K562 (cell line): ENCODE measurements around the gene OR2A25. TPM values are rescaled to one million over a fixed set of nuclear protein-coding genes. Genes with fewer than 3 reads are reported as not detected.

Experiments used
- ATAC-seq: fragments of 200-7000 bp; cut with Tn5 transposase; 3 replicates; pipeline ENCODE4 v1.9.1; 2020; ENCODE audit warnings: moderate library complexity
- BruUV-seq: library from RNA; stranded (reverse); fragments of 400-500 nt; replicated peaks from 2 replicates; lab custom pipeline; 2021; lab: Mats Ljungman, UMichigan
- CTCF ChIA-PET: fragments of 300-600 bp; formaldehyde crosslinking; extraction: SDS; loops from one replicate; lab custom pipeline; 2021; ENCODE audit warnings: low intra/inter-chr PET ratio; lab: Yijun Ruan, JAX
- POLR2A ChIA-PET: fragments of 300-600, 350-650 bp; sonication (Branson Sonifier 250); formaldehyde crosslinking; extraction: SDS; loops from one replicate; lab custom pipeline; 2021; ENCODE audit warnings: antibody characterized with exemption, inconsistent platforms; lab: Yijun Ruan, JAX
- DNase-seq, 4 experiments: peaks; one replicate each; pipeline versions ENCODE4 v3.0.0 to v3.0.0-alpha.2; 2011 to 2018; ENCODE audit warnings: low spot score in 3 of 4, mixed read lengths in 3 of 4; ENCODE audit errors: extremely low read depth in 1 of 4
- FAIRE-seq: peaks from 2 replicates; lab custom pipeline; 2011; peaks lifted over from hg19 to GRCh38; lab: Jason Lieb, UNC
- H2AFZ ChIP-seq: 2 replicates; pipeline ENCODE4 v1.6.0; 2011; ENCODE audit warnings: low read depth, low read length, control low read depth, inconsistent platforms
- H3K27ac ChIP-seq: fragments of 200-600 bp; 3 replicates; pipeline ENCODE4 v1.8.0; 2011; ENCODE audit warnings: low read depth, mild to moderate bottlenecking, control low read depth, inconsistent platforms, low read length, moderate library complexity, mixed read lengths; ENCODE audit errors: extremely low read depth
- H3K27me3 ChIP-seq, 2 experiments: fragments of 300-600 bp in 1 of 2; 2 replicates in 1 of 2; 3 replicates in 1 of 2; pipeline versions ENCODE4 v1.6.0 to v1.8.0; 2011; ENCODE audit warnings: inconsistent platforms in 2 of 2, low read length in 2 of 2, mild to moderate bottlenecking in 1 of 2, mixed read lengths in 1 of 2, moderate library complexity in 1 of 2; ENCODE audit not compliant: control insufficient read depth in 2 of 2, insufficient read depth in 2 of 2
- H3K36me3 ChIP-seq: fragments of 300-600 bp; 3 replicates; pipeline ENCODE4 v1.8.0; 2011; ENCODE audit warnings: mild to moderate bottlenecking, low read length, inconsistent platforms; ENCODE audit not compliant: control insufficient read depth, insufficient read depth
- H3K4me1 ChIP-seq, 2 experiments: fragments of 200-600 bp in 1 of 2; replicated peaks in 1 of 2; 2 replicates in 1 of 2; 3 replicates in 1 of 2; pipeline versions ENCODE4 v1.5.1 to v1.8.0; 2011; ENCODE audit warnings: inconsistent platforms in 2 of 2, low read length in 2 of 2, mild to moderate bottlenecking in 1 of 2, mixed read lengths in 1 of 2, moderate library complexity in 1 of 2; ENCODE audit not compliant: control insufficient read depth in 2 of 2, insufficient read depth in 2 of 2
- H3K4me2 ChIP-seq: 2 replicates; pipeline ENCODE4 v1.6.1; 2011; ENCODE audit warnings: low read length, control low read depth, inconsistent platforms, mixed read lengths; ENCODE audit not compliant: insufficient read depth
- H3K4me3 ChIP-seq: fragments of 200-600 bp; sonication (generic), shearing (Covaris generic); 2 replicates; pipeline ENCODE4 v1.5.1; 2016; ENCODE audit warnings: control low read depth, inconsistent platforms
- H3K79me2 ChIP-seq: fragments of 200-600 bp; 3 replicates; pipeline ENCODE4 v1.8.0; 2011; ENCODE audit warnings: low read length, inconsistent platforms; ENCODE audit not compliant: control insufficient read depth, insufficient read depth
- H3K9ac ChIP-seq, 2 experiments: 2 replicates each; pipeline versions ENCODE4 v1.6.0 to v1.6.1; 2011; ENCODE audit warnings: low read depth in 2 of 2, low read length in 2 of 2, control low read depth in 1 of 2, inconsistent platforms in 1 of 2, mild to moderate bottlenecking in 1 of 2, mixed read lengths in 1 of 2; ENCODE audit not compliant: insufficient read depth in 1 of 2
- H3K9me1 ChIP-seq: one replicate; pipeline ENCODE4 v1.6.0; 2011; ENCODE audit warnings: inconsistent platforms, mild to moderate bottlenecking, low read length, moderate library complexity; ENCODE audit not compliant: control insufficient read depth, insufficient read depth
- H3K9me3 ChIP-seq: replicated peaks from 2 replicates; pipeline ENCODE4 v1.5.1; 2011; ENCODE audit warnings: low read depth, low read length, inconsistent platforms; ENCODE audit not compliant: control insufficient read depth, insufficient read depth
- H4K20me1 ChIP-seq: replicated peaks from 2 replicates; pipeline ENCODE4 v1.6.1; 2011; ENCODE audit warnings: low read length, inconsistent platforms, mixed read lengths; ENCODE audit not compliant: control insufficient read depth, insufficient read depth
- HNRNPL ChIP-seq: fragments of 200-400 bp; formaldehyde crosslinking; IDR thresholded peaks from 2 replicates; pipeline ENCODE4 v1.6.1; 2017; ENCODE audit warnings: low read depth, mild to moderate bottlenecking, low read length
- SMAD3 ChIP-seq: fragments of 450-650 bp; formaldehyde crosslinking; conservative IDR thresholded peaks from 2 replicates; pipeline ENCODE4 v1.4.0; 2020; ENCODE audit warnings: mild to moderate bottlenecking
- ZNF589 ChIP-seq: fragments of 200-800 bp; sonication (Bioruptor generic); IDR thresholded peaks from 2 replicates; pipeline ENCODE4 v1.6.1; 2016; ENCODE audit warnings: low read depth, missing genetic modification characterization, missing compliant biosample characterization
- WGBS: fragments of 100-300 bp; shearing (Covaris generic); methylation state at CpG from one replicate; pipeline ENCODE4 v1.1.6; 2016; ENCODE audit warnings: low coverage, mixed read lengths; ENCODE audit not compliant: insufficient coverage; ENCODE audit errors: missing lambda C conversion rate; 5-methylcytosine and 5-hydroxymethylcytosine counted together
- in situ Hi-C: fragments of 300-500 bp; cut with MboI; formaldehyde crosslinking; loops from 4 replicates; pipeline ENCODE4 v1.15.0; 2018; ENCODE audit warnings: inconsistent platforms, mixed read lengths
- intact Hi-C: fragments of 100-400 bp; cut with micrococcal nuclease; formaldehyde crosslinking; loops from 2 replicates; pipeline ENCODE4 v1.14.2; 2022
- polyA plus RNA-seq, 8 experiments: library from polyadenylated mRNA; depleted of rRNA in 4 of 8; stranded (reverse) in 5 of 8; unstranded in 3 of 8; fragments of >200 nt; fragmentation: Nextera tagmentation in 2 of 8; fragmentation: Illumina TruSeq in 1 of 8; extraction: Ambion mirVana in 2 of 8; extraction: Trizol in 1 of 8; gene quantifications; 2 replicates each; pipeline versions ENCODE4 v1.2.1 to v1.2.3, GENCODE V29; 2011 to 2014; ENCODE audit warnings: inconsistent platforms in 1 of 8, missing spikeins in 1 of 8
- total RNA-seq, 7 experiments: library from RNA; depleted of rRNA in 6 of 7; stranded (reverse); fragments of >200 nt in 6 of 7; fragmentation: Illumina TruSeq in 2 of 7; extraction: Trizol in 2 of 7; gene quantifications; 2 replicates each; pipeline versions ENCODE4 v1.2.1 to v1.2.3, GENCODE V29; 2011 to 2021; ENCODE audit warnings: low replicate concordance in 1 of 7
- TF ChIP-seq, protein P1 (sequence below), 2 experiments: IDR thresholded peaks; 2 replicates each; pipeline ENCODE4 v1.6.1; 2011; ENCODE audit warnings: borderline replicate concordance in 1 of 2, control low read depth in 1 of 2, low read depth in 1 of 2, low read length in 1 of 2, mild to moderate bottlenecking in 1 of 2, mixed read lengths in 1 of 2, moderate library complexity in 1 of 2; ENCODE audit not compliant: insufficient read depth in 1 of 2, insufficient read length in 1 of 2, poor library complexity in 1 of 2, severe bottlenecking in 1 of 2; ENCODE audit errors: extremely low read depth in 1 of 2
- TF ChIP-seq, protein P2 (sequence below): fragments of 250-450 bp; sonication (Bioruptor Pico); IDR thresholded peaks from 2 replicates; pipeline ENCODE4 v1.6.1; 2021; ENCODE audit warnings: mild to moderate bottlenecking
- TF ChIP-seq, protein P3 (sequence below): fragments of 250-450 bp; sonication (Bioruptor Pico); IDR thresholded peaks from 2 replicates; pipeline ENCODE4 v1.5.0; 2021; ENCODE audit warnings: mild to moderate bottlenecking, borderline replicate concordance

The OR2A25 gene
- total and polyA plus RNA-seq, 9 of the 15 experiments (the other 6 are each of a cell fraction or from before 2014, with no cell fraction given), result not detected

DNA sequence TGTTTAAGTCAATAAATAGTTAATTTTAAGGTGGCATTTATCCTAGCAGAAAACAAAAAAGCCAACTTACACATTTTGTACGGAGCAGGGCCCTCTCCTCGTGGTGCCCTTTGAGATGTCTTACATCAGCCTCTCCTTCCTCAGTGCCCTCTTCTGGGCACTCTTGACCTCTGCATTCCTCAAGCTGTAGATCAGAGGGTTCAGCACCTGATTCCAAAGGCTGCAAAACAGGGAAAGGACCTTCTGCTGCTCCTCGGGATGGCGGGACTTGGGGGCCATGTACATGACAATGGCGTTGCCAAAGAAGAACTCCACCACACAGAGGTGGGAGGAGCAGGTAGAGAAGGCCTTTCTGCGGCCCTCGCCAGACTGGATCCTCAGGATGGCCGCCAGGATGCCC, 48.7 kb downstream of the OR2A25 start:
- in situ Hi-C loops (no loop called here), intact Hi-C loops (no loop called here)
- H4K20me1 ChIP-seq, result no peaks in the 10 kb centered on the region
- FAIRE-seq (no peak), DNase-seq (no peak), ATAC-seq (peak; percentile 40; the same call in 1 of the 3 replicates)
- no peak overlapping the region for H3K9ac ChIP-seq
- H3K79me2 ChIP-seq, result no peaks in the 10 kb centered on the region
- no peak overlapping the region for H3K4me3 ChIP-seq
- no peaks in the 10 kb centered on the region for H3K9me1 ChIP-seq
- CTCF ChIA-PET, result no interaction called here
- no peaks in the 10 kb centered on the region for H3K36me3 ChIP-seq
- no TSS peak for BruUV-seq
- WGBS, result 0% methylated on average over 8 of the region's 8 CpGs
- no peak overlapping the region for H2AFZ ChIP-seq
- no peak overlapping the region for H3K4me2 ChIP-seq
- H3K27me3 ChIP-seq, result no peaks in the 10 kb centered on the region
- no peaks in the 10 kb centered on the region for H3K9me3 ChIP-seq
- no peak for TF ChIP-seq ZNF589 (CRISPR knock-in tag)
- TF ChIP-seq, protein P1, sequence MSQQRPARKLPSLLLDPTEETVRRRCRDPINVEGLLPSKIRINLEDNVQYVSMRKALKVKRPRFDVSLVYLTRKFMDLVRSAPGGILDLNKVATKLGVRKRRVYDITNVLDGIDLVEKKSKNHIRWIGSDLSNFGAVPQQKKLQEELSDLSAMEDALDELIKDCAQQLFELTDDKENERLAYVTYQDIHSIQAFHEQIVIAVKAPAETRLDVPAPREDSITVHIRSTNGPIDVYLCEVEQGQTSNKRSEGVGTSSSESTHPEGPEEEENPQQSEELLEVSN (IDR thresholded peaks at IDR 0.05; ENCODE audit: borderline replicate concordance in 1 of 2, extremely low read depth in 1 of 2, insufficient read depth in 1 of 2, insufficient read length in 1 of 2, low read depth in 1 of 2, low read length in 1 of 2, poor library complexity in 1 of 2, severe bottlenecking in 1 of 2), result no peak
- TF ChIP-seq, protein P2, sequence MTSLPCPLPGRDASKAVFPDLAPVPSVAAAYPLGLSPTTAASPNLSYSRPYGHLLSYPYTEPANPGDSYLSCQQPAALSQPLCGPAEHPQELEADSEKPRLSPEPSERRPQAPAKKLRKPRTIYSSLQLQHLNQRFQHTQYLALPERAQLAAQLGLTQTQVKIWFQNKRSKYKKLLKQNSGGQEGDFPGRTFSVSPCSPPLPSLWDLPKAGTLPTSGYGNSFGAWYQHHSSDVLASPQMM (CRISPR knock-in tag), result no peak
- no peak for TF ChIP-seq HNRNPL
- TF ChIP-seq, protein P3, sequence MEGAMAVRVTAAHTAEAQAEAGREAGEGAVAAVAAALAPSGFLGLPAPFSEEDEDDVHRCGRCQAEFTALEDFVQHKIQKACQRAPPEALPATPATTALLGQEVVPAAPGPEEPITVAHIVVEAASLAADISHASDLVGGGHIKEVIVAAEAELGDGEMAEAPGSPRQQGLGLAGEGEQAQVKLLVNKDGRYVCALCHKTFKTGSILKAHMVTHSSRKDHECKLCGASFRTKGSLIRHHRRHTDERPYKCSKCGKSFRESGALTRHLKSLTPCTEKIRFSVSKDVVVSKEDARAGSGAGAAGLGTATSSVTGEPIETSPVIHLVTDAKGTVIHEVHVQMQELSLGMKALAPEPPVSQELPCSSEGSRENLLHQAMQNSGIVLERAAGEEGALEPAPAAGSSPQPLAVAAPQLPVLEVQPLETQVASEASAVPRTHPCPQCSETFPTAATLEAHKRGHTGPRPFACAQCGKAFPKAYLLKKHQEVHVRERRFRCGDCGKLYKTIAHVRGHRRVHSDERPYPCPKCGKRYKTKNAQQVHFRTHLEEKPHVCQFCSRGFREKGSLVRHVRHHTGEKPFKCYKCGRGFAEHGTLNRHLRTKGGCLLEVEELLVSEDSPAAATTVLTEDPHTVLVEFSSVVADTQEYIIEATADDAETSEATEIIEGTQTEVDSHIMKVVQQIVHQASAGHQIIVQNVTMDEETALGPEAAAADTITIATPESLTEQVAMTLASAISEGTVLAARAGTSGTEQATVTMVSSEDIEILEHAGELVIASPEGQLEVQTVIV (CRISPR knock-in tag), result no peak
- TF ChIP-seq SMAD3 (CRISPR knock-in tag), result no peak
- POLR2A ChIA-PET, result no interaction called here
- no peak overlapping the region for H3K27ac ChIP-seq
- H3K4me1 ChIP-seq, result no peaks in the 10 kb centered on the region
